ENCODE data around the gene RASSF1. TPM values are rescaled to one million over a fixed set of nuclear protein-coding genes. Genes with fewer than 3 reads are reported as not detected.
A peak's percentile ranks its signal among the peaks of the same experiment; 100 is the strongest.

RASSF1 gene, protein sequence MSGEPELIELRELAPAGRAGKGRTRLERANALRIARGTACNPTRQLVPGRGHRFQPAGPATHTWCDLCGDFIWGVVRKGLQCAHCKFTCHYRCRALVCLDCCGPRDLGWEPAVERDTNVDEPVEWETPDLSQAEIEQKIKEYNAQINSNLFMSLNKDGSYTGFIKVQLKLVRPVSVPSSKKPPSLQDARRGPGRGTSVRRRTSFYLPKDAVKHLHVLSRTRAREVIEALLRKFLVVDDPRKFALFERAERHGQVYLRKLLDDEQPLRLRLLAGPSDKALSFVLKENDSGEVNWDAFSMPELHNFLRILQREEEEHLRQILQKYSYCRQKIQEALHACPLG
- 10 to 100 TPM; 31.3 to 40.3 TPM for total RNA-seq
- long read RNA-seq, donor 1, transcript RASSF1-203 (6 exons, 1,923 nt) = major isoform, 9 of 35 reads
- long read RNA-seq, donor 1, transcript RASSF1-201 (5 exons, 1,757 nt) = major isoform, 9 of 35 reads
- long read RNA-seq, donor 1, partial matches to known transcripts = 5 of 35 reads
- long read RNA-seq, donor 1, other reads (novel, unspliced or antisense) = 7 of 35 reads
- long read RNA-seq, donor 2, transcript RASSF1-201 (5 exons, 1,757 nt) = major isoform, 164 of 274 reads
- long read RNA-seq, donor 2, transcript RASSF1-203 (6 exons, 1,923 nt) = minor isoform, 63 of 274 reads
- long read RNA-seq, donor 2, transcript RASSF1-210 (5 exons, 1,842 nt) = minor isoform, 11 of 274 reads
- long read RNA-seq, donor 2, partial matches to known transcripts = 8 of 274 reads
- long read RNA-seq, donor 2, other reads (novel, unspliced or antisense) = 21 of 274 reads

- peak; percentile 95 for DNase-seq (ENCODE audit: low spot score)
- intact Hi-C loops (cut with DNase I) = no loop called here
Measured at GRCh38 chr3:50340448-50341329, at the start of gene RASSF1. Gene RASSF1, minus strand, starts transcription at chr3:50340836. Its CDS starts 31 bp downstream, at chr3:50340805.

- intact Hi-C loops (cut with DNase I) = no loop called here
- DNase-seq (ENCODE audit: low spot score) = no peak
Measured at GRCh38 chr3:50389414-50389767, 48.8 kb upstream of the RASSF1 start.

DNA sequence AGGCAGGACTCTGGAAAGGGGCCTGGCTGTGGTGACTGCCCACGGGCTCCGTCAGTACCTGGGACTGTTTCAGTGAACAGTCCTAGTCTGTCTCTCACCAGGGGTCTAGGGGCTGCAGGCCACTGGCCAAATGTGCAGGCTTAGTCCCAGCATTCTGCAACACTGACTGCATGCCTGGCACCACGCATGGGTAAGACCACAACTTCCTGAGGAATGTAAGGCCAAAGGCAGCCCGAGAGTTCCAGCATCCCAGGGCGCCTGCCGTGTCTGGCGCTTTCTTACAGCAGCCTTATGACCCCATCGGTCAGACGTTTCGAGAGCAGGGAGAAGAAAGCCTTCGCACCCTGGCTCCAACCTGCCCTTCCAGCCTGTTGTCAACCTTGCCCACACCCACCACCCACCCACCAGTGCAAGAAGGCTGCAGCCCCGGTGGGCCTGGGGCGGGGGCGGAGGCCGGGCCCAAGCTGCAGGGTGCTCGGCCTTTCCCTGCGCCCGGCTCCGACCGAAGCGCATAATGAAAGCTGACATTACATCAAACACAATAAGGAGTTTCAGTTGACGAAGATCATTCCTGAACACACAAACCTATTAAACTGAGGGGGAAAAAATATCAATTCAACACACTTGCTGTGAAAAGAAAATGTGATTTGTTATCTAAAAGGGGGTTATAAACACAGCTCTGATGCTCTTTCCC, 48.2 kb upstream of the RASSF1 start:
- no peak for DNase-seq (ENCODE audit: low spot score)
- intact Hi-C loops (cut with DNase I) = no loop called here

GRCh38 chr3:50388016-50388719, 47.5 kb upstream of the RASSF1 start:
- intact Hi-C loops (cut with DNase I) = no loop called here
- no peak for DNase-seq (ENCODE audit: low spot score)

DNA sequence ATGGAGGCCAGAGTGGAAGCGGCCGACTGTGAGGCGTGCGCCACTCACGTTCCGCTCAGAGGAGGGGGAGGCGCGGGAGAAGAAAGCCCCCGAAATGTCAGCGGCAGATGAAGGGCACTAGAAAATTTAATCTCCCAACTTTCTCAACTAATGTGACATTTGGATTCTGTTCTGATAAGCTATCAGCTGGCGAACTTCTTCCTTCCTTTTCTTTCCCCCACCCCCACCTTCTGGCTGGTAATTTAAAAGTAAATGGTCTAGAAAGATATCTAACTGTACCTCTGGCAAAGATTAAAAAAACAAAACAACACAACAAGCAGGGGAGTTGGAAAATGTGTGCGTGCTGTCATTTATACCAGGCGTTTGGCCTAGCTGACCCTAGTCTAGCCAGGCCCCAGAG, 45.1 kb upstream of the RASSF1 start:
- intact Hi-C loops (cut with DNase I) = no loop called here
- DNase-seq (ENCODE audit: low spot score) = no peak

GRCh38 chr3:50383750-50384149, 43.1 kb upstream of the RASSF1 start:
- DNase-seq (ENCODE audit: low spot score) = no peak
- intact Hi-C loops (cut with DNase I) = no loop called here

DNA sequence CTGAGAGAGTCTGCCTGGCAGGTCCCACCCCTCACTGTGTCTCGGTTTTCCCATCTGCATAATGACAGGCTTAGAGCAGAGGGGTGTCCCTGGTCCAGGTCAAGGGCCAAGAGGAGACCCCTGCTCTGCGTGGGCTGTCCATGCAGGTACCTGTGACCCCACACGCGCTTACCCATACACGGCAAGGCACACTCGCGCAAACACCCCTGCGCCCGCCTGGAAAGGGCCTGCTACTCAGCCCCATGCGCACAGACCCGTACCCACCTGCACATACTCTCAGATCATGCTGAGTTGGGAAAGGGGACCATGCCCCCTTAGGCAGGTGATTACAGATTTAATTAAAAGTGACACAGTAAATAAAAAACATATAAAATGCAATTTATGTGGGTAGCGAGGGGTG, 42.1 kb upstream of the RASSF1 start:
- intact Hi-C loops (cut with DNase I) = no loop called here
- DNase-seq (ENCODE audit: low spot score) = no peak

GRCh38 chr3:50381383-50381782, 40.7 kb upstream of the RASSF1 start:
- intact Hi-C loops (cut with DNase I) = no loop called here
- DNase-seq (ENCODE audit: low spot score) = no peak

DNA sequence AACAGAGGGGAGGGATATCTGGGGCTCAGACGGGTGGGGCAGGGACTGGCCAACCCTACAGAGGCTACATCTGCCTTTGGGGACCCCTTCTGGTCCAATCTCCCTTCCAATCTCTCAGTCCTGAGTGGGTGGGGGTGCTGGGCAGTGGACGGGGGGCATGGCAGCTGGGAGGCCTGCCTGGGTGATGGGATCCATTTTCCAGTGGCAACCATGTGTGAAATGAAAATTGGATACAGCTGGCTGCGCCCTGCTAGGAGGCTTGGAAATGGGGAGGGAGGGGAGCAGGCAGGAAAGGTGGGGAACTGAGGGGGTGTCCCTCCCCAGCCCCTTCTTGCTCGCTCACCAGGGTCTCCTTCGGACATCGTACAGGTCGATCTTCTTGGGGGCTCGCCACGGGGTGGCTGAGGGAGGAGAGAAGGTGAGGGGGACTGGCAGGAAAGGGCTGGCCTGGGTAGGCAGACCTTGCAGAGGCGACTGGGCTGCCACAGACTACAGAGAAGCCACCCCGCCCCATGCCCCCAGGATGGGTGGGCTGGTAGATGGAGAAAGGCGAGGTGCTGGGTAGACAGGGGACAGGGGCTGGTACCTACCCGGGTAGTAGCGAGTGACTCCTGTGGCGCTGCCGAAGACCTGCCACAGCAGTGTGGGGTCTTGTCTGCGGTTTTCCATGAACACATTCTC, 39.9 kb upstream of the RASSF1 start:
- DNase-seq (ENCODE audit: low spot score) = no peak
- intact Hi-C loops (cut with DNase I) = no loop called here

GRCh38 chr3:50378757-50379156, 38.1 kb upstream of the RASSF1 start:
- intact Hi-C loops (cut with DNase I) = no loop called here
- no peak for DNase-seq (ENCODE audit: low spot score)

GRCh38 chr3:50378024-50378423, 37.4 kb upstream of the RASSF1 start:
- intact Hi-C loops (cut with DNase I) = no loop called here
- no peak for DNase-seq (ENCODE audit: low spot score)

GRCh38 chr3:50375258-50375931, 34.8 kb upstream of the RASSF1 start:
- intact Hi-C loops (cut with DNase I) = no loop called here
- no peak for DNase-seq (ENCODE audit: low spot score)

GRCh38 chr3:50374363-50375257, 34.0 kb upstream of the RASSF1 start:
- intact Hi-C loops (cut with DNase I) = no loop called here
- DNase-seq (ENCODE audit: low spot score) = no peak

GRCh38 chr3:50373146-50374051, 32.8 kb upstream of the RASSF1 start:
- DNase-seq (ENCODE audit: low spot score) = no peak
- intact Hi-C loops (cut with DNase I) = no loop called here

- no peak for DNase-seq (ENCODE audit: low spot score)
- intact Hi-C loops (cut with DNase I) = no loop called here
Measured at GRCh38 chr3:50372349-50372748, 31.7 kb upstream of the RASSF1 start.

All from posterior vena cava (tissue), 2 donors.